ENCODE results near the gene KHNYN.

KHNYN gene

DNA sequence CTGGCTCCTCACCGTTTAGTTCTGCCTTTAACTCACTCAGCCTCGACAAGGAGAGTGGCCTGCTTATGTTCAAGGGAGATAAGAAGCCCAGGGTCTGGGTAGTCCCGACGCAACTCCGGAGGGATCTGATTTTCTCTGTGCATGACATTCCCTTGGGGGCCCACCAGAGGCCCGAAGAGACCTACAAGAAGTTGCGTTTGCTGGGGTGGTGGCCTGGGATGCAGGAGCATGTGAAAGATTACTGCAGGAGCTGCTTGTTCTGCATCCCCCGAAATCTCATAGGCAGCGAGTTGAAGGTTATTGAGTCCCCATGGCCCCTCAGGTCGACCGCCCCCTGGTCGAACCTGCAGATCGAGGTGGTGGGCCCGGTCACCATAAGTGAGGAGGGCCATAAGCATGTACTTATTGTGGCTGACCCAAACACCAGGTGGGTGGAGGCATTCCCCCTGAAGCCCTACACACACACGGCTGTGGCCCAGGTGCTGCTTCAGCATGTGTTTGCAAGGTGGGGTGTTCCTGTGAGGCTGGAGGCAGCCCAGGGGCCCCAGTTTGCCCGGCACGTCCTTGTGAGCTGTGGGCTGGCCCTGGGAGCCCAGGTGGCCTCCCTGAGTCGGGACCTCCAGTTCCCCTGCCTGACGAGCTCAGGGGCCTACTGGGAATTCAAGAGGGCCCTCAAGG lies 13.4 kb upstream of the KHNYN start:
- TF ChIP-seq ZNF114 (tag by site-specific recombination; IDR thresholded peaks at IDR 0.05) (no peak), ZFP69B (tag by site-specific recombination; IDR thresholded peaks at IDR 0.05) (no peak), ZNF366 (tag by site-specific recombination; conservative IDR thresholded peaks at IDR 0.05) (no peak), ZFP3 (tag by site-specific recombination; IDR thresholded peaks at IDR 0.05; ENCODE audit: low read depth) (no peak), ZBTB48 (tag by site-specific recombination; IDR thresholded peaks at IDR 0.05) (no peak), ZSCAN23 (tag by site-specific recombination; IDR thresholded peaks at IDR 0.05) (no peak), ZNF654 (tag by site-specific recombination; IDR thresholded peaks at IDR 0.05; ENCODE audit: low read depth) (no peak), ZNF792 (tag by site-specific recombination; IDR thresholded peaks at IDR 0.05) (no peak), ZNF48 (tag by site-specific recombination; IDR thresholded peaks at IDR 0.05) (no peak), SCRT2 (tag by site-specific recombination; IDR thresholded peaks at IDR 0.05) (no peak), BCL11B (tag by site-specific recombination; IDR thresholded peaks at IDR 0.05; ENCODE audit: low read depth) (no peak), SP3 (tag by site-specific recombination; IDR thresholded peaks at IDR 0.05) (no peak), ZNF175 (tag by site-specific recombination; IDR thresholded peaks at IDR 0.05) (no peak)
- TF ChIP-seq, protein P1, sequence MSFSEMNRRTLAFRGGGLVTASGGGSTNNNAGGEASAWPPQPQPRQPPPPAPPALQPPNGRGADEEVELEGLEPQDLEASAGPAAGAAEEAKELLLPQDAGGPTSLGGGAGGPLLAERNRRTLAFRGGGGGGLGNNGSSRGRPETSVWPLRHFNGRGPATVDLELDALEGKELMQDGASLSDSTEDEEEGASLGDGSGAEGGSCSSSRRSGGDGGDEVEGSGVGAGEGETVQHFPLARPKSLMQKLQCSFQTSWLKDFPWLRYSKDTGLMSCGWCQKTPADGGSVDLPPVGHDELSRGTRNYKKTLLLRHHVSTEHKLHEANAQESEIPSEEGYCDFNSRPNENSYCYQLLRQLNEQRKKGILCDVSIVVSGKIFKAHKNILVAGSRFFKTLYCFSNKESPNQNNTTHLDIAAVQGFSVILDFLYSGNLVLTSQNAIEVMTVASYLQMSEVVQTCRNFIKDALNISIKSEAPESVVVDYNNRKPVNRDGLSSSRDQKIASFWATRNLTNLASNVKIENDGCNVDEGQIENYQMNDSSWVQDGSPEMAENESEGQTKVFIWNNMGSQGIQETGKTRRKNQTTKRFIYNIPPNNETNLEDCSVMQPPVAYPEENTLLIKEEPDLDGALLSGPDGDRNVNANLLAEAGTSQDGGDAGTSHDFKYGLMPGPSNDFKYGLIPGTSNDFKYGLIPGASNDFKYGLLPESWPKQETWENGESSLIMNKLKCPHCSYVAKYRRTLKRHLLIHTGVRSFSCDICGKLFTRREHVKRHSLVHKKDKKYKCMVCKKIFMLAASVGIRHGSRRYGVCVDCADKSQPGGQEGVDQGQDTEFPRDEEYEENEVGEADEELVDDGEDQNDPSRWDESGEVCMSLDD (tag by site-specific recombination; IDR thresholded peaks at IDR 0.05), result no peak
- TF ChIP-seq, protein P2, sequence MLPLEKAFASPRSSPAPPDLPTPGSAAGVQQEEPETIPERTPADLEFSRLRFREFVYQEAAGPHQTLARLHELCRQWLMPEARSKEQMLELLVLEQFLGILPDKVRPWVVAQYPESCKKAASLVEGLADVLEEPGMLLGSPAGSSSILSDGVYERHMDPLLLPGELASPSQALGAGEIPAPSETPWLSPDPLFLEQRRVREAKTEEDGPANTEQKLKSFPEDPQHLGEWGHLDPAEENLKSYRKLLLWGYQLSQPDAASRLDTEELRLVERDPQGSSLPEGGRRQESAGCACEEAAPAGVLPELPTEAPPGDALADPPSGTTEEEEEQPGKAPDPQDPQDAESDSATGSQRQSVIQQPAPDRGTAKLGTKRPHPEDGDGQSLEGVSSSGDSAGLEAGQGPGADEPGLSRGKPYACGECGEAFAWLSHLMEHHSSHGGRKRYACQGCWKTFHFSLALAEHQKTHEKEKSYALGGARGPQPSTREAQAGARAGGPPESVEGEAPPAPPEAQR (tag by site-specific recombination; IDR thresholded peaks at IDR 0.05), result no peak
- ChIA-PET POLR2A (no interaction called here), CTCF (no interaction called here)
- no peak overlapping the region for H3K4me3 ChIP-seq (ENCODE audit: low read depth, low read length)
- H3K9me3 ChIP-seq (ENCODE audit: control insufficient read depth, insufficient read depth, low read depth, low read length), result no peaks in the 10 kb centered on the region
- peaks cover 0 to 45% of the 10 kb centered on the region in 2 experiments; a peak in 1 of 3 replicates for H3K36me3 ChIP-seq (ENCODE audit: control insufficient read depth in 2 of 2, insufficient read depth in 1 of 2, low read length in 2 of 2)
- H3K27ac ChIP-seq (ENCODE audit: extremely low read depth, low read depth, low read length), result no peak overlapping the region
- no peaks in the 10 kb centered on the region for H3K4me1 ChIP-seq (ENCODE audit: control insufficient read depth, insufficient read depth, low read length)

DNA sequence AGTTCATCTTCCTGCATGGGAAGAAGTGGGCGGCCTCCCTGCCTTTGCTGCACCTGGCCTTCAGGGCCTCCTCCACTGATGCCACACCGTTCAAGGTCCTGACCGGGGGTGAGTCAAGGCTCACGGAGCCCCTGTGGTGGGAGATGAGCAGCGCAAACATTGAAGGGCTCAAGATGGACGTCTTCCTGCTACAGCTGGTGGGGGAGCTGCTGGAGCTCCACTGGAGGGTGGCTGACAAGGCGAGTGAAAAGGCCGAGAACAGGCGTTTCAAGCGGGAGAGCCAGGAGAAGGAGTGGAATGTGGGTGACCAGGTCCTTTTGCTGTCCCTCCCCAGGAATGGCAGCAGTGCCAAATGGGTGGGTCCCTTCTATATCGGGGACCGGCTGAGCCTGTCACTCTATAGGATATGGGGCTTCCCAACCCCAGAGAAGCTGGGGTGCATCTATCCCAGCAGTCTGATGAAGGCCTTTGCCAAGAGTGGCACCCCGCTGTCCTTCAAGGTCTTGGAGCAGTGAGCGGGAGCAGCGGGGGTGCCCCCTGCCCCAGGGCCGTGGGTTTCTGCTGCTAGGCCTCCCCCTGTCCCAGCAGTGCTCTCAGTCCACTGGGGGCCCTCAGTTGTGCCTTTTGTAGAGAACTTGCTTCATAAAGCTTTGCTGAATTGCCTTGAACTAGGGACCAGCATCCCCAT lies 12.7 kb upstream of the KHNYN start:
- CTCF ChIA-PET, result interaction anchor here (1.2 kb wide), 1 partner anchor 9 kb away, joined by 3 read pairs; no protein-coding TSS in a partner anchor
- H3K27ac ChIP-seq (ENCODE audit: extremely low read depth, low read depth, low read length), result no peak overlapping the region
- peaks cover 0 to 40% of the 10 kb centered on the region in 2 experiments; a peak in 1 of 3 replicates for H3K36me3 ChIP-seq (ENCODE audit: control insufficient read depth in 2 of 2, insufficient read depth in 1 of 2, low read length in 2 of 2)
- H3K4me3 ChIP-seq (ENCODE audit: low read depth, low read length), result no peak overlapping the region
- no peaks in the 10 kb centered on the region for H3K4me1 ChIP-seq (ENCODE audit: control insufficient read depth, insufficient read depth, low read length)
- POLR2A ChIA-PET, result no interaction called here
- TF ChIP-seq EGR2 (tag by site-specific recombination; IDR thresholded peaks at IDR 0.05; ENCODE audit: low read depth) (no peak), ZIC2 (tag by site-specific recombination; IDR thresholded peaks at IDR 0.05) (peak; percentile 36)
- no peaks in the 10 kb centered on the region for H3K9me3 ChIP-seq (ENCODE audit: control insufficient read depth, insufficient read depth, low read depth, low read length)

All from HEK293 (cell line).